Measurements from ENCODE around the gene LEO1.

LEO1 gene

DNA sequence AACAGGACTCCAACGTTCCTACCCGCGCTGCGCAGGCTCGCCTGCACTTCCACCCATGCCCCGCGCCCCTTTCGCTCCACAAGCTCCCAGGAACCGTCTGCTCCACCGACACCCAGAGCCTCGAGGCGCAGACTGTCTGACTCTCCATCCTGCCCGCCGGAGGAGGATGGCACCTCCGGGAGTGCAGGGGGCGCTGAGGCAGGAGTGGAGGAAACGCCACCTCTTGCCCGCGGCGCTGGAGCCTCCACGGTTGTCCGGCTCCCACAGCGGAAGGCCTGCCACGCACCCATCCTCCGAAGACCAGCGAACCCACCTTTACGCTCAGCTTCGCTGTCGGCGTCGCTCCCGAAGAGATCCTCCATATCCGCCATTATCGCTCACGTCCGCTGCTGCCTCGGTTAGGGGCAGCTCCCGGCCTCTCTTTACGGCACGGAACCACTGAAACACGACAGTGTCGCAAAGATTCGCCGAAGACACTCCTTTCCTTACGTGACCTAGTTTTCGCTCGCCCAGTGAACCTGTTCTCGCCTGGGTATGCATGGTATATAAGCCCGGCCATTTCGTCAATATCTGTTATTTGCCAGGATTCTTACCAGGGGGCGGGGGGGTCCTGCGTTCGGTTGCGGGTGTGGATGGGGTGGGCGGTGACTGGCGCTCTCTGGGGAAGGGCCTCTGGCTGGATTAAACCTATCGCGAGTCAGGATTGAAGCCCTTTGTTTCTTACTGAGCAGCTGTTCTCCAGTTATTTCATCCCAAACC, at the start of gene LEO1:
LEO1 (minus strand) TSS at position 404 of the 759 bp plus-strand sequence; CDS start at position 371, 33 bp downstream.
- DNase-seq, result peak; percentile 90 to 91

DNA sequence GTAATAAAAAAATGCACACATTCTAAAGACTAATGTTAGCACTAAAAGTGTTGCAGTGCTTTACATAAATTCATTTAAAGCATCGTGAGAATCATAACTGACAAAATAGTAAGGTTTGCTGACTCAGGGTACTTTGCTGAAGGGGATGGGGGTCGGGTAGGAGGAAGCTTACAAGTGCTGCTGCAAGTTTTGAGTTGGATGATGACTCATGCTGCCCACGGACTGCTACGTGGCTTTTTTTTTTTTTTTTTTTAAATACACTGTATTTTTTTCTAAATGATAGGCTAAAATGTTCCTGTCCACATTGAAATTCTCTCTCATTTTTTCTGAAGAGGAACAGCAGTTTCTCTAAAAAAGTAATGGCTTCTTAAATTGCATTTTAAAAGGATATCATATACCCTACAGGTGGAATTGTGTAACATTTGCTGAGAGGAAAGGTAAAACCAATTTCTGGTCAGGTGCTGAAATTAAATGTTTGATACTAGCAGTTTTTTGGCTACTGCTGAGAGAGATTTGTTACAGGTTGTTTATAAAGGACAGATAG, 49.6 kb upstream of the LEO1 start:
- peak; percentile 59 to 68 for DNase-seq

- DNase-seq, result no peak
These were observed 48.9 kb upstream of the LEO1 start for GRCh38 chr15:52020221-52021085.

DNA sequence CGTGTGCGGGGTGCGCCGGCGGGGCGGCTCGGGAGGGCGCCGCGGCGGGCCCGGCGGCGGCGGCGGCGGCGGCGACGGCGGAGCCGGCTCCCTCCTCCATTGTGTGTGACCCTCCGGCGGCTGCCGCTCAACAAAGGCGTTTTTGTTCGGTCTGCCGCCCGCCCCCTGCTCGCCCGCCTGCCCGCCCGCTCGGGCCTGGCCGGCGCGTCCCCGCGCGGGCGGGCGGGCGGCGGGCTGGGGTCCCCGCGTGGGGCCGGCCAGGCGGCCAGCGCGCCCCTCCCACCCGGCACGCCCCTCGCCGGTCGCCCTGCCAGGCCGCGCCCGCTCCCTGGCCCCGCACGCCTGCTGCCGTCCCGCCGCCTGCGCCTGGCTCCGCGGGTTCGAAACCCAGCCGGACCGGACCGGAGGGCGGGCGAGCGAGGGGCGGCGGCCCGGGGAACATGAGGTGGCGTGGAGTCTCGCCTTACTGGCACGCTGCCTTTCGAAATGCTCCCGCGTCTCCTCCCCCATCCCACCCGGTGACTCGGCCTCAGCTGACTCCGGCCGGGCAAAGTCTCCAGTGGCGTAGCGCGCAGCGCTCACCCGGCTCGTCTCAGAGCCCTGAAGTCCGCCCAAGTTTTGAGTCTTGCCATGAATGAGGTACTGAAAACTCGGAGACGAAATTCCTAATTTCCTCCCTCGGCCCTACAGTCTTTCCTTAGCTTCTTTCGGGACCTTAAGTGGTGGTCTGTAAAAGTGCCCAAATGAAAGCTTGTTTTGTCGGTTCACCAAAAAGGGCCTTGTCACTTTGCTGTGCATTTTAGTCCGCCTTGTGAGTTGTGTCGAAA, 48.0 kb upstream of the LEO1 start:
- peak; percentile 82 to 84 for DNase-seq

DNA sequence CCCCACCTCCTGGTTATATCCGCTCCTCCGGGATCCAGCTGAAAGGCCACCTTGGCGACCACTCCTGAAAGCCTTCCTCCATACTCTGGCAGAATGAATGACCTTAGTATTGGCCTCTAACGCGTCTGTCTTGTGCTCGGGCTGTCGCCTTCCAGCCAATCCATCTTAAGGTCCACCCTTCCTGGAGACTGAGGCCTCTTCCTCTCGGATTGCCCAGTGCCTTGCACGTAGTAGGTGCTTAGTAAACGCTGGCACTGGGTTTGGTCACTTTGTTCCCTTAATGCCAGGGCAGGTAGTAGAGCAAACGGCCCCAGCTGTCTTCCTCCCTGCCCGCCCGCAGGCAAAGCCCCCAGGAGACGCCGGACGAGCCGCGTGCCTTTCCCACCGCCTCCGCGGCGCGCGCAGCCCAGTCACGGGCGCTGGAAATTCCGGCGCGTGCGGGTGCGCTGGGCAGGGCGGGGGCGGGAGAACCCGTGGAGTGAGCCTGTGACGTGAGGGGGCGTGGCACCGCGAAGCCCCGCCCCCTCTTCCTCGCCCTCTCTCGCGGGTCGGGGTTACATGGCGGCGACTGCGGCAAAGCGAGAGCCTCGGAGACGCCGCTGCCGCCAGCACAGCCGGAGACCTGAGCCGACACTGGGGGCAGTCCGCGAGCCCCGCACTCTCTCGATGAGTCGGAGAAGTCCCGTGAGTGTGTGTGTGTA, 47.3 kb upstream of the LEO1 start, which contains the start of gene MAPK6:
MAPK6 (plus strand) TSS at position 527 of the 701 bp plus-strand sequence. CDS start 27,242 bp downstream, outside the sequence.
- DNase-seq, result peak; percentile 95 to 97

- no peak for DNase-seq
These were observed 46.7 kb upstream of the LEO1 start for GRCh38 chr15:52018244-52018643.

DNA sequence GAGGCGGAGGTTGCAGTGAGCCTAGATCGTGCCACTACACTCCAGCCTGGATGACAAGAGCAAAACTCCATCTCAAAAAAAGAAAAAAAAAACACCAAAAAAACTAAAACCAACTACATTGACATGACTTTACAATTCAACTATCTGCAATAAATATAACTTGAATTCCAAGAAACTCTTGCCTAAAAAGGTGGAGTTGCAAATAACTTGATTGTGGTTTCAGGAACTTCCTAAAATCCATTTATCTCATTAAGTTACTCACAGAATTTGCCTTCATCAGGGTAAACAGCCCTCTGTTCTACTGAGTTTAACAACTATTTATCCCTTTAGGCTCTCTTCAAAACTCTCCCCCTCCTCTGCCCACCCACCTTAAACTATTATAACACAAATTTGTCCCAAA, 44.7 kb upstream of the LEO1 start:
- no peak for DNase-seq

- DNase-seq, result no peak
These were observed 43.0 kb upstream of the LEO1 start for GRCh38 chr15:52014616-52015015.

DNA sequence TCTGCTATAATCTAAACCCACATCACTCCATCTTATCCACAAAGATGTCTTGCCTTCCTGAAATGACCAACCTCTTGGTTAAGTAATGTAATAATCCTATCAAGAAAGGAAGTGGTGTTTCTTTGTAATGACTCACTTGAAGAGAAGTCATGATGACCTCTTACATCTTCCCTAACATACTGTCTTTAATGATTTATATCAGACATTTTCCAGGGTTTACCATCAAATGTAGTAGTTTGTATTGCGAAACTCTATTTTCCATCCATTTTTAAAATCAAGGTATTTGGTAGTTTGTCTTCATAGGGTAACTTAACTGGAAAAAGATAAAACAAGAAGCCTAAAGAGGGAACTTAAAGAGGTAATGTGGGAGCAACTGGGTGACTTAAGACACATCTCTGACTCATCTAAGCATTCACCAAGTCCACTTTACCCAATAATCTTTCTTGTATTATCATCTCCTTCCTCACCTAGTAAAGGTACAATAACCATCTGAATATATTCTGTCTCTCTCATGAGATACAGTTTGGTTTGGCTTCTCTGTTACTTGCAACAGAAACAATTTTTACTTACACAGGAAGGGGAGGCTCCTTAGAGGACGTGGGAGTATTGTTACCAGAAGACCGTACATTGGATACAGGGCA, 41.7 kb upstream of the LEO1 start:
- no peak for DNase-seq

DNA sequence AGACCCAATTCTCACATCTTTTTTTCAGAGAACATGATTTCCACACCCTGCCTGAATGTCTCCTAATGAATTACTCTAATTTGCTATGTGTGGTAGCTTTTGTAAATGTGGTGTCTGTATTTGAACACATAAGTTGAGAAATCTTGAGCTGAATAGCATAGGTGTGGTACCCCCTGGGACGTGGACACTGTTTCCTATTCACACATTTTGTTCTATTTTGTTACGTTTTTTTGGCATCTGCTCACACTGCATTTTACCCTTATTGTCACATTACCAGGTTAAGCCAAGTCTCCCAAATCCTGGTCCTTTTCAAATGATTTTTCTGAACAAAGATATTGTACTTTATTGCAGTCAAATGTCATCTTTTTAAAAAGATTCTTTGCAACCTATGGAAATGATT, 40.6 kb upstream of the LEO1 start:
- DNase-seq, result no peak

- DNase-seq, result no peak
These were observed 40.1 kb upstream of the LEO1 start for GRCh38 chr15:52011711-52012144.

DNA sequence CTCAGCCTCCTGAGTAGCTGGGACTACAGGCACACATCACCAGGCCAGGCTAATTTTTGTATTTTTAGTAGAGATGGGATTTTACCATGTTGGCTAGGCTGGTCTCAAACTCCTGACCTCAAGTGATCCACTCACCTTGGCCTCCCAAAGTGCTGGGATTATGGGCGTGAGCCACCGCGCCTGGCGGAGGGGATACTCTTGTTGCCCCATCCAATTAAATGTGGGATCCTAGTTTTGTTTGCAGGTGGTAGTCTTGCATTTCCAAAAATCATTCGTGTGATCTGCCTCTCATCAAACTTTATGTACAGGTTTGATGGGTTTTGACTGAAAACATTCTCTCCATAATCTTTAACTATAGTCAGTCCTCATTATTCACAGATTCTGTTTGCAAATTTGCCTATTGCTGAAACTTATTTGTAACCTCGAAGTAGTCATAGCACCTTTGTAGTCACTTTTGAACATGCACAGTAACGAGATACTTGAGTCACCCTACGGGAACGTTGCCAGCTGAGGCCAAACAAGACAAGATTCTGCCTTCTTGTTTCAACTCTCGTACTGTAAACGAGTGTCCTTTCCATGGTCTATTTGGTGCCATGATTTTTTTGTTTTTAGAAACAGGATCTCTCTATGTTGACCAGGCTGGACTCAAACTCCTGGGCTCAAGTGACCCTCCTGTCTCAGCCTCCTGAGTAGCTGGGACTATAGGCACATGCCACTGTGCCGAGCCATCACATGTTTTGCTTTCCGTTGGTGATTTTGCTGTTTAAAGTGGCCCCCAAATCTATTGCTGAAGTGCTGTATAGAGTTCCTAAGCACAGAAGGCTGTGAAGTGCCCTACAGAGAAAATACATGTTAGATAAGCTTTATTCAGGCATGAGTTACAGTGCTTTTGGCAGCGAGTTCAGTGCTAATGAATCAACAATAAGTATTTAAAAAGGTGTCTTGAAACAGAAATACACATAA, 39.3 kb upstream of the LEO1 start:
- peak; percentile 83 to 85 for DNase-seq

DNA sequence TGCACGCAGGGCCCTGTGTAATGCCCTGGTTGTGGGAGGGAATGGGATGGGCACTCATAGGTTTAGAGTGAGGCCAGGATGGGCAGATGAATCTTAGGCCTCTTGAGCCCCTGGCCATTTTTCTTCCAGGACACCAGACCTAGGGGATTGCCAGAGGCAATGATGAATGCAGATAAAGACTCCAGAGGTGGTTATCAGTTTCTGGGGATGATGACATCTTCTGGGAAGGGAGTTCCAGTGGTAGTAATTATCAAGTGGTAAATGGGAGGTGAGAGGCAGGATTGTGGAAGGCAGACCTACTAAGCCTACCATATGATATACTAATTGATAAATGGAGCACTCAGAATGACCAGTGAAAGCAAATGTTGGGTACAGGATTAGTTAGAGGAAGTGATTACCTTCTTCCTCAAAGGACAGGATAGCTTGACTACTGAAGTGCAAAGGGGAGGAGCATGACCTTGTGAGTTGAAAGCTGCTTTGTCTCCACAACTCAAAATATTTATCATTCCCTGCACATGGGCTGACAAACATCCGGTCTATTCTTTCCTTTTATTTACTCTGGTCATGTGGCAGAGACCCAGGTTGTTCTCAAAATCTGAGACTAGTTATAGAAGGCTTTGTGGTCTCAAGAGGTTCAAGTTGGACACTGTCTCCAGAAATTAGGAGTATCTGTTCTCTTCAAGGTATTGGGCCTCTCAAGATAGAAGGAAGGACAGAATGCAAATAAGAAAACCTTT, 37.3 kb upstream of the LEO1 start:
- no peak for DNase-seq

- DNase-seq, result peak; percentile 30 to 43
These were observed 36.8 kb upstream of the LEO1 start for GRCh38 chr15:52008359-52008697.

GRCh38 chr15:52006702-52007340, 35.2 kb upstream of the LEO1 start:
- DNase-seq, result no peak

GRCh38 chr15:52005748-52006701, 34.4 kb upstream of the LEO1 start:
- DNase-seq, result peak in 1 of 2 experiments; percentile 49

DNA sequence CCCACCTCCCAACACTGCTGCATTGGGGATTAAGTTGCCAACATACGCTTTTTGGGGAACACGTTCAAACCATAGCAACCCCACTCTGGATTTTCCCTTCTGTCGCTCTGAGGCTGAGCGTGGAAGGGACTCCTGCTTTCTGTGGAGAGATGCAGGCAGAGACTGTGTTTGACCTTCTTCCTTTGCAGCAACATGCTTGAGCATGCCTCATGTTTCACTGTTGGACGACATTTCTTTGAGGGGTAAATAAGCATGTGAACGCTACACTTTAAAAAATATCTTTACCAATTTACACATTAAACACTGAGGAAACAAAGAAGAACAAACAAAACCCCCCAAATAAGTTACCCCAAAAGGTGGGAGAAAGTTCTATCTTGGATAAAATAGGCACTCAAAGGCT, 33.2 kb upstream of the LEO1 start:
- DNase-seq, result no peak

- DNase-seq, result no peak
These were observed 32.1 kb upstream of the LEO1 start for GRCh38 chr15:52003710-52004109.
